Superior temporal gyrus (tissue), 1 donor: ENCODE data around the gene SMIM24.
"Not testable (repeated sequence)": the region's sequence is repeated elsewhere in the genome, so short reads cannot be mapped to it uniquely, and the experiment has no call there.

Experiments used
- DNase-seq: peaks from one replicate; pipeline ENCODE4 v3.0.0-alpha.2; 2016; ENCODE audit errors: extremely low spot score

The SMIM24 gene

DNA sequence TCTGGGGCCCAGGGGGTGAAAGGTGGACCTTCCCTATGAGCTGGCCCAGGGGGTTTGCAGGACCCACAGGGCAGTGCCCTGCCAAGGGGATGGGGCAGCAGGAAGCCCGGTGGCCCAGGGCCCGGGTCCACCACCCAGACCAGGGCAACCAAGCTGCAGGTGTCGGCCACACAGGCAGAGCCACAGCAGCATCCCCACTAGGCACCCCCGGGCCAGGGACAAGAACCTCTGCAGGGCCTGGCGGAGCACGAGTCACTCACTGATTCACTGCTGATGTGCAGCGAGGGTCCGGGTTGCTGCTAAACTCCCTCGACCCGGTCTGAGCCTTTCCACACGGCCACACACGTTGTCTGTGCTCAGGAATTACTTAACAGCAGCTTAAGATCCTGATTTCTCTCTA lies 34.6 kb upstream of the SMIM24 start:
- DNase-seq: no peak

GRCh38 chr19:3513229-3514140 lies 33.2 kb upstream of the SMIM24 start:
- no peak for DNase-seq

GRCh38 chr19:3512562-3513228 lies 32.4 kb upstream of the SMIM24 start:
- DNase-seq: peak; percentile 59

DNA sequence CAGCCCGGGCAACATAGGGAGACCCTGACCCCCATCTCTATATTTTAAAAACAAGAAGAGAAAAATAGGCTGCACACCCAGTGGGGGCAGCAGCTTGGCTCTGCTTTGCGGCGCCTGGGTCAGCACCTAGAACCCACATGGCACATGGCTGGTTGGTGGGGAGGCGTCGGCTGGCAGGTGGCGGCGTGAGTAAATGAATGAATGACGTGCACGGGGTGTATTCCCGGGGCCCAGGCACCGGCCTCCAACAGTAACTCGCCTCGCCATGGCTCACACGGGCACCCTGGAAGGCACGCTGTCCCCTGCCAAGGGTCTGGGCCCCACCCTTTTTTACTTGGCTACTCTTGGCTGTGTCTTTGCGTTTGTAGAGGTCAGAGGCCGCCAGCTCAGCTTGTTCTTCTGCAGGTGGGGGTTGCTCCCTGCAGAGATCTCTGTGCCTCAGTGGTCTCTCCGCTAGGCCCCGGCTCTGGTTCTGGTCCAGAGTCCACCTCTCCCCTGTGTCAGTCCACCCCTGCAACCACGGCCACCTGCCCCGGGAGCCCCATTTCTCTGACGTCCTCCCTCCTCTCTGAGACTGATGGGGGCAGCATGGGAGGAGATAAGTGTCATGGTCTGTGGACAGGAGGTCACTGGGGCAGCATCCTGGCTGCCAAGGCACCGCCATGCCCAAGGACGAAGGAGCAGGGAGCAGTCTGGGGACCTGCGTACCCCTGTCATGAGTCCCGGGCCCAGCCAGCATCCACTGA lies 31.4 kb upstream of the SMIM24 start:
- no peak for DNase-seq

- no peak for DNase-seq
Measured at GRCh38 chr19:3510727-3511126, 30.4 kb upstream of the SMIM24 start.

- DNase-seq: no peak
Measured at GRCh38 chr19:3509566-3509989, 29.3 kb upstream of the SMIM24 start.

- no peak for DNase-seq
Measured at GRCh38 chr19:3508771-3509535, 28.6 kb upstream of the SMIM24 start.

DNA sequence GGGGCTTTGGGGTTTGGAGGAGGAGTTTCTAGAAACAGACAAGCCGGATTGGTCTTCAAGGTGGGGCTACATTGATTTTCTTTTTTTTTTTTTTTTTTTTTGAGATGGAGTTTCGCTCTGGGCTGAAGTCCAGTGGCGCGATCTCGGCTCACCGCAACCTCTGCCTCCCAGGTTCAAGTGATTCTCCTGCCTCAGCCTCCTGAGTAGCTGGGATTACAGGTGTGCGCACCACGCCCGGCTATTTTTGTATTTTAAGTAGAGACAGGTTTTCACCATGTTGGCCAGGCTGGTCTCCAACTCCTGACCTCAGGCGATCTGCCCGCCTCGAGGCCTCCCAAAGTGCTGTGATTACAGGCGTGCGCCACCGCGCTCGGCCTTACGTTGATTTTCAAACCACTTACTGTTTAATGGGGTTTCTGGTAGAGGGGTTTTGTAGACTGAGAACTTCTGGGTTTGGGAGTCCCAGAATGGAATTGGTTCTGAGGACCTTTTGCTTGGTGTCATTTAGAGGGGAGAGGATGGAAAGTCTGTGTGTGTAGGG lies 27.9 kb upstream of the SMIM24 start:
- DNase-seq: not testable (repeated sequence)

DNA sequence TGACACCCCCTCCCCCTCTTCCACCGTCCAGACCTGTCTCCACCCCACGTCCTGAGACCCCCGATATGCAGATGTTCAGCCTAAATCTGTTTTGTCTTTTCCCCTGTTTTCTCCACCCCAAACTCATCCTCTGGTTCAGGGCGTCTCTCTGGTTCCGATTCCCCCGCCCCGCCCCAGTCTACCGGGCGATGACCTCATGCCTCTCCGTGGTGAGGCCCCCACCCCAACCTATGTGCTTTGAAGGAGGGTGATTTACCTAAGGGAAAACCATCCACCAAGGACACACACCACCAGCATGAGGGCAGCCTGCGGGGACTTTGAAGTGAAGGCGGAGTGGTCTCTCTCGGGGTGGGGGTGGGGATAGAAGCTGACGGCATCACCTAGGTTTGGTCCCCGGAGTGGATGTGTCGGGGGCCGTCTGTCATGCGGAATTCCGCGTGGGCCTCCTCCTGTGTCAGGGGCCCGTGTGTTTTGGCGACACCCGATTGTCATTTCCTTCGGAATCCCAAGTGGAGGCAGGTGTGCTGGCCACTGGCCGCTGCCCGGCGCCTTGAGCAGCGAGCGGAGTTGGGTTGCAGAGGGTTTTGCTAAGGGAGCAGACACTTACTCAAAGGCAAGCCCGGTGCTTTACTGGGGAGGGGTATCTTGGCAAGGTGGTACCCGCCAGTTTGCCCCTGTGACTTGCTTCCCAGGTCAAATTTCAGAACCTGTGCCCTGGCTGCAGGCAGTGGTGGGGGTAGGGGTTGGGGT lies 27.2 kb upstream of the SMIM24 start:
- DNase-seq: no peak

DNA sequence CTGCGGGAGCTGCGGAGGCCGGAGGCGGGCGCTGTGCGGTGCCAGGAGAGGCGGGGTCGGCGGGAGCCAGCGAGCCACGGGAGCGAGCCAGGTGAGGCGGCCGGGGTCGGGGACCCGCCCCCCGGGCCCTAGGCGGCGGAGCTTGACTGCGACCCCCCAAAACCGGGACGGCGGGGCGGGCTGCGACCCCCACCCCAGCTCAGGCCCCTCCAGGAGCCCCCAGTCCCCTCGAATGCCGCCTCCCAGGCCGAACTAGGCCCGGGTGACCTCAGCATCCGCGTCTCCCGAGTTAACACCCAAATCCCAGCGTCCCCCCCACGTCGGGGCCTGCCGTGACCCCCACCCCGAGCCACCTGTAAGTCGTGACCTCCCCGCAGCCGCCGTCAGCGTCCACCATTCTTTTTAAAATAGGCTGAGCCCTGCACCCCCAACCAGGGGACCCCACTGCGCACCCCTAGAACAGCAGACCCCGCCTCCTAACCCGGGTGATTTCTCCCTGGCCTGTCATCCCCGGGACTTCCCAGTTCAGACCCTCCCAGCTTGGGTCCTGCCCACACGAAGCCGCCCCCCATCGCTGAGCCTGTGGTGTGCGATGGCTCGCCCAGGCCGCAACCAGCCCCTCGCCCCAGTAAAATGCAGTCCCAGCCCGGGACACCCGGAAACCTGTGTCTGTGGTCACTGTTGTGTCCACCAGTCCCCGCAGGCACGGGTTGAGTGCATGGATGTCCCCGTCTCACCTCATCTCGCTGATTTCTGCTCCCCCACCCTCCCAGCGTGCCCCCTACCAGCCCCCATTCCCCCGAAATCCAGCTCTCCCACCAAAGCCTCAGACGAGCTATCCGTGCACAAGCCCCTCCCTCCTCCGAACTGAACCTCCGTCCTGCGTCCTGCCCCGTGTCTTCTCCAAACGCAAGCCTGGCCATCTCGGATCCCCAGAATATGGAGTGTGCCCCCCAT lies 26.3 kb upstream of the SMIM24 start:
- no peak for DNase-seq

DNA sequence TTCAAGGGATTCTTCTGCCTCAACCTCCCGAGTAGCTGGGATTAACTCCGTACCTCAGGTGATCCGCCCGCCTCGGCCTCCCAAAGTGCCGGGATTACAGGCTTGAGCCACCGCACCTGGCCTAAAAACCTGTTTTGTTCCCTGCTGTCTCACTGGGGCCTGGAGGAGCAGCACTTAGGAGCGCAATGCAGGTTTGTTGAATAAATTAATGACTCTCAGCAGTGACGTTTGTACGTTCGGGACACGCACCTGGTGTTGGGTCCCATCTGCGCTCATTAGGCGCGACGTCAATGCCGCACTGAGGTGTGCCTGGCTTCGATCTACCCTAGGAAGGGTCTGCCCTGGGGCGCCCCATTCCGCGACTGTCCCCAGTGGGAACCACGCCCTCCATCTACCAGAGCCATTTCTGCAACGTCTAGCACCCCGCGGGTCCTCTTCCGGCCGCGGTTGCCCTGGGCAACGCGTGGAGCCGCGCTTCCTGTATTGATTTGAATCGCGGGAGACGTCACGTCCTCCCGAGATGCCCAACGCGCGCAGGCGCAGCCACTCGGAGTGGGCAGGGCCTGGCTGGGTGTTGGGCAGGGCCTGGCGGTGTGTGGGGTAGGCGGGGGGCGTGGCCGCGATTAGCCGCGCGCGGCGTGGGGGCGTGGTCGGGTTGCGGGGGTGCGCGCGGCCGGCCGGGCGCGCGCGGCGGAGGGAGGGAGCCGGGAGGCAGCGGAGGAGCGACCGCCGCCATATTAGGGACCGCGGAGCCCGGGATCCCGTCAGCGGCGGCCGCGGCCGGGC lies 25.5 kb upstream of the SMIM24 start, which contains the start of gene FZR1:
FZR1 (plus strand) TSS at position 714 of the 786 bp plus-strand sequence. CDS start 16,679 bp downstream, outside the sequence.
- DNase-seq: peak; percentile 98

GRCh38 chr19:3504735-3505134 lies 24.4 kb upstream of the SMIM24 start:
- DNase-seq: no peak

GRCh38 chr19:3503036-3503572 lies 22.8 kb upstream of the SMIM24 start:
- DNase-seq: no peak

- DNase-seq: no peak
Measured at GRCh38 chr19:3501780-3502179, 21.5 kb upstream of the SMIM24 start.

DNA sequence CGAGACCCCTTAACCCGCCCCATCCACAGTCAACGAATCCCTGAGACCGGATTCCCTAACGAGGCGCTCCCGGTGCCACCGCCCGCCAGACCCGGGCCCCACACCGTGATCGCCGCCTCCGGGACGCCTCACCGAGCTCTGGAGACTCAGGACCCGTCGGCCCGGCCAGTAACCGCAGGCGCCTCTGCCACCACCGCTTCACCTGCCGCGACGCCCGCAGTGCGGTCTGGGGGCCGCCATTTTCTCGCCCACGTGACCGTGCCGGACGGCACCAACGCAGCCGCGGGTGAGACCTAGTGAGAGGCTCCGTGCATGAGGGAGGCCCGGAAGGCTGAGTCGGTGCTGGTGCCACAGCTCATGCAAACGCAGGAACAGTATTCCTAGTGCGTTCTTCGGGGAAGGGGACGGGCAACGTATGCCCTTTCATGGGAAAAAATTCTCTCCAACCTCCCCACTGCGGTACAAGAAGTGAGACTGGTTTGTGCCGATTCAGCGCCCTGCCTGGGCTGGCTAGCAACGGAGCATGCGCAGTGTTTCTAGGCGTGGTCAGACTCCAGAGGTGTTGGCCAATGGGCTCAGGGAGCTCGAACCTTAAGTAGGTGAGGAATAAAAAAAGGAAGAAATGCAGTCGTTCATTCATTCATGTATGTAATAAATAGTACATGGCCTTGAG lies 20.2 kb upstream of the SMIM24 start, which contains the start of gene DOHH:
DOHH (minus strand) TSS at position 246 of the 673 bp plus-strand sequence. CDS start 3,860 bp downstream, outside the sequence.
- peak; percentile 99 for DNase-seq

DNA sequence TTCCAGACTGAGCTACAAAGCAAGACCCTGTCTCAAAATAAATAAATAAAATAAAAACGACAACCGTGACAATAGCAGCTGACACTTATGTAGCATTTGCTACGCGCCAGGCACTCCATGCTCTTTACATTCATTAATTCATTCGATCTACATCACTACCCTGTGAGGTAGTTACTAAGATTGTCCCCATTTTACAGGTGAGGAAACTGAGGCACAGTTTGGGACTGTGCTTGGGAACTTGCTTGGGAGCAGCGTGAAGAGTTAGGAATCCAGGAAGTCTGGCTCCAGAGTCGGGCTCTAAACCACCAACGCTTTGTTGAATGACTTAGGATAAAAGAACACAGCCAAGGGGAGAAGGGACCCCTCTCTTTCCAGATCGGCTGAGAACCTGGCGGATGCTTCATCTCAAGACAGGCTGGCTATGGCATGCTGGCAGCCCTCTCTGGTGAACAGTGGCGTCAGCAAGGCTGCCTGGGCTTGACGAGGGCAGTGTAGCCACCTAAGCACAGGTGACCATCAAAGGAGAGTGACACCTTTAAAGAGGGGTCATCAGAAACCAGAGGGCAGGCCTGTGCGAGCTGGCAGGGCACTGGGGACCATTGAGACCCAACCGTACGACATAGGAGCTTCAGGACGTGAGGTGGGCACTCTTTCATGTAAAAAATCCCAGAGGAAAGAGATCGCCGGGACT lies 19.6 kb upstream of the SMIM24 start:
- no peak for DNase-seq
